ENCODE data around the gene IRS1. TPM values are rescaled to one million over a fixed set of nuclear protein-coding genes. Genes with fewer than 3 reads are reported as not detected.

The IRS1 gene
- total RNA-seq, 1 experiment from 2014 or later, result 15.0 TPM

DNA sequence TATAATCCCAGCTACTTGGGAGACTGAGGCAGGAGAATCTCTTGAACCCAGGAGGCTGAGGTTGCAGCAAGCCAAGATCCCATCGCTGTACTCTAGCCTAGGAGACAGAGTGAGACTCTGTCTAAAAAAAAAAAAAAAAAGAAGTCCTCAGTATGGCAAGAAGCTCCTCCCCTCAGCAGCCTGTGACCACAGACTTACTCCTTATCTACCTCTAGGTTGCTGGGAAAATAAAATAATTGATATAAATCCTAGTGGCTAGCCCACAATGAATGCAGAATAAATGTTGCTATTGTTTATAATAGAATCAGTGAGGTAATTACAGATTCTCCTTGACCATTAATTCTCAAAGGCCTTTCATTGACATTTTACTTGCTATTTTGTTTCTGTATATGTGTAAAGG lies 70.6 kb downstream of the IRS1 start:
- Histone ChIP-seq H2BK20ac (ENCODE audit: low read depth, low read length, poor library complexity, severe bottlenecking) (no peak overlapping the region), H3K23me2 (ENCODE audit: insufficient read length, low read depth, low read length, poor library complexity, severe bottlenecking) (no peaks in the 10 kb centered on the region), H3K79me1 (ENCODE audit: insufficient read depth, low read depth, low read length, poor library complexity, severe bottlenecking) (no peaks in the 10 kb centered on the region), H3K27me3 (ENCODE audit: insufficient read depth, low read length) (no peaks in the 10 kb centered on the region), H3K23ac (ENCODE audit: insufficient read length, low read depth, low read length) (no peak overlapping the region), H3K79me2 (ENCODE audit: insufficient read depth, low read length) (no peaks in the 10 kb centered on the region), H2BK120ac (ENCODE audit: low read depth, low read length, poor library complexity, severe bottlenecking) (no peak overlapping the region), H3K4ac (ENCODE audit: low read depth, low read length) (no peak overlapping the region), H4K20me1 (ENCODE audit: control insufficient read depth, insufficient read depth, insufficient read length) (no peaks in the 10 kb centered on the region), H2BK15ac (ENCODE audit: low read depth, low read length) (no peak overlapping the region), H3K56ac (ENCODE audit: insufficient read length, low read depth, low read length) (no peak overlapping the region), H3K4me1 (ENCODE audit: insufficient read depth, low read length) (no peaks in the 10 kb centered on the region), H4K91ac (ENCODE audit: insufficient read length, low read depth, low read length) (no peak overlapping the region), H4K5ac (ENCODE audit: insufficient read length, low read depth, low read length) (no peak overlapping the region), H2BK12ac (ENCODE audit: insufficient read length, low read depth, low read length) (no peak overlapping the region), H3K18ac (ENCODE audit: insufficient read length, low read depth, low read length) (no peak overlapping the region), H3K9ac (ENCODE audit: extremely low read depth, insufficient read length, low read length) (no peak overlapping the region), H3K27ac (ENCODE audit: insufficient read length, low read depth, low read length) (no peak overlapping the region), H2AK5ac (ENCODE audit: insufficient read length, low read length) (no peak overlapping the region), H3K14ac (ENCODE audit: insufficient read depth, low read length) (no peak overlapping the region), H2BK5ac (ENCODE audit: insufficient read length, low read length) (no peak overlapping the region), H3K9me3 (ENCODE audit: control insufficient read depth, low read depth, low read length) (no peaks in the 10 kb centered on the region), H2AFZ (ENCODE audit: low read length) (no peak overlapping the region), H3T11ph (ENCODE audit: low read length) (no peak overlapping the region), H4K8ac (replicated peaks; ENCODE audit: insufficient read length, low read depth, low read length) (no peak overlapping the region), H3K4me2 (ENCODE audit: insufficient read depth, insufficient read length, low read length) (no peak overlapping the region)
- Mint-ChIP-seq H3K4me3 (no peak overlapping the region), H3K4me1 (peaks cover 6 to 10% of the 10 kb centered on the region in 2 experiments; a peak in 3 of 4 replicates), H3K27me3 (ENCODE audit: low read depth) (no peaks in the 10 kb centered on the region), H3K36me3 (ENCODE audit: insufficient read depth in 1 of 3, low read depth in 3 of 3) (no peaks in the 10 kb centered on the region), H3K27ac (no peak overlapping the region), H3K9me3 (no peaks in the 10 kb centered on the region)
- TF ChIP-seq CTCF (conservative IDR thresholded peaks at IDR 0.05), result no peak
- no CpG with 5 or more reads among the region's 1 CpG for WGBS (ENCODE audit: extremely low coverage, insufficient read length, low lambda C conversion rate)
- no peak for DNase-seq

All from H9 (cell line).